HG02759 (cell line): ENCODE measurements around the gene SGMS1.

Experiments
- ATAC-seq: cut with Tn5 transposase; IDR thresholded peaks from one replicate; pipeline ENCODE4 v1.9.1; 2021; ENCODE audit warnings: mild to moderate bottlenecking, moderate library complexity; ENCODE audit not compliant: unreplicated experiment

Gene SGMS1

DNA sequence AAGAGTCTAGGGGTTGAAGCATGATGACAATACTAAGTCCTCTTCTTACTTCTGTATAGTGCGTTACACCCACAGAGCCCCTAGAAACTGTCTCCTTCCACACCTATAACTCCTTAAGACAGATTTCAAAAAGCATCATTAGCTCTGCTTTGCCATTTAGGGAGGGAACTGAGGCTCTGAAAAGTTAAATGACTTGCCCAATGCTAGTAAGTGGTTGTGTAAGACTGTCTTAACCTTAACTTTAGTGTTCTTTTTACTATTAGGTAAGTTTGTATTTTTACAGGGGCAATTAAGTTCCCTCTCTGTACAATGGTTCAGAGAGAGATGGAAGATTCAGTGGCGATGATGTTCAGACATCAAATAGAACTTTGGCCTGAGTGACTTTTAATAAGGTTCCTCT is 299.7 kb downstream of the SGMS1 start:
- no peak for ATAC-seq

DNA sequence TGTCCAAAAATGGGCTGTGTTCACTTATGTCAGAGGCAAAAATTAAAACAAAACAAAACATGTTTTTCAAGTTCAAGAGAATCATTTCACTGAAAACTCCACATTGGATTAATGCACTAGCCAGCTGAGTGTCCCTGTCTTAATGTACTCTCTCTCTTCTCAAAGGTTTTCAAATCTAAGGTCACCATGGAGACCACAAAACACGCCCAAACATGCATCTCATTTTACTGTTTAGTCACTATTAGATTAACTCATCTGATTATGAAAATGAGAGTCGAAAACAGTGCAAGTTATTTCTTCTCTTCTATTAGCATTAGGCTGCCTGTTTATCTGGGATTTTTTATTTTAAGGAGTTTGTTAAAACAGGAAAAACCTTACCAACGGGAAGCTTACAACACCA is 301.7 kb downstream of the SGMS1 start:
- ATAC-seq, result no peak

DNA sequence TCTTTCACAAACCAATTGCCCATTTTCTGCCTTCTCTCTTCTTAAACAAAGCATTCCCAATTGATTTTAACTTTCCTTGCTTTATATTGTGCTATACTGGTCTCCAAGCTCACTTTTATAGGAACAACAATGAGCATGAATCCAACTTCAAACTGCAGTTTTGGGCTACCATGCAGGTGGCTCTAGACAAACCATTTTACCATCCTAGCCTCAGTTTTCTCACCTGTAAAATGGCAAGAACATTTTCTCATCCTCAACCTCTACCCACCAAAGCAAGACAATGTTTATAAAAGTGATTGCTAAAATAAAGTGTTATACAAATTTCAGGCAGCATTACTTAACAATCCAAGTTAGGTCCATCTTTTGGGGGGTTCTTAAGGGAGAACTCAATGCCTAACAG is 305.6 kb downstream of the SGMS1 start:
- no peak for ATAC-seq

DNA sequence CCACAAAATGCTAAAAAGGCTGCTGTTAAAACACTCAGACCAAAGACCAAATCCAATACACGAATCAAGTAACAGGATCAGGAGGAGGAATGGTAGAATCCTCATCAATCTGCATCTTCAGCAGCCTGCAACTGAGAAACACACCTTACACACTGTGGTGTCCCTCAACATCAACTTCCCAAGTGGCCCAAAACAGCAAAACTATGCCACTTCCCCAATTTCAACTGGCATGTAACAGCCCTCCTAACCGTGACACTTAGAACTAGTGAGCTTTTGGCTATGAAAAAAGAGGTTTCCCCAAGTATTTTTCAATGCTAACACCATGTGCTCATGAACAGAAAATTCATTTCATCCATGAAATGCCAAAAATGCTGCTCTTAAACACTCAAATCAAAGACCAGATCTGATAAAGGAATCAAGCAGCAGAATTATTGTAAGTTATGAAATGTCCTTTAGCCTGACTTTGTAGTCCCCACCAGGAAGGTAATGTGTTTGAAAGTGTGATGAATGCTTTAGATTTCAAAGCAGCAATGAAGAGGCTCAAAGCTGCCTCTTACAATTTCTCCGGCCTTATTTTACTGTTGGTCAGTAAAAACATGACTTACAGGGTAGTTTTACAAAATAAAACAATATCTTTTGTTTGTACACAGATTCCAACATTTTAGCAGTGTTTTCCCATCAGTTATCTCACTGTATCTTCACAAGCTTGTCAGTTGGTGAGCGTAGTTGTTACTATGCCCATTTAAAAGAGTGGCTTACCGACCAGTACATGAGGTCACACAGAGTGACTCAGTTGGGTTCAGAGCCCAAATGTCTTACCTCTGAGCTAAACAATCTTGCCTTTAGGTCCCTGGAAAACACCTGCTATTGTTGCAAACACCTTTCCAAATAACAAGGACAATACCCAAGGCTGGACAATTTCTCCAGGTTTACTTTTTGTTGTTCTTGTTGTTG is 306.8 kb downstream of the SGMS1 start:
- ATAC-seq, result peak; percentile 44

DNA sequence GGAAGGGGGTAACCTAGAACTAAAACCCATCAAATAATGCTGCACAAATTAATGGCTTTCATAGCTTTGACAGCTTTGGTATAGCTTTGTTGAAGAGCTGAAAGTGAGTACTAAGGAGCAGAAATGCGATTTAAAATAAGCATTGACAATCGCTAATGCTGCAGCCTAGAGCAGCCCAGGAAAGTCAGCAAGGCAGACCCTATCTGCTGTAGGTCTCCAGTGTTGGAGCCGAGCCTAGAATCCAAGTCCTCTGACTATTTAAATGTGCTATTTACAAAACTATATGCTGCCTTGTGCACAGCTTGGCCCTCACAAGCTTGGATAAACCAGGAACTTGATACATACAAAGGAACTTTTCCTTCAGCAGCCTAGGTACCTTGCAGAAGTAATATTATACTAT is 307.6 kb downstream of the SGMS1 start:
- no peak for ATAC-seq

DNA sequence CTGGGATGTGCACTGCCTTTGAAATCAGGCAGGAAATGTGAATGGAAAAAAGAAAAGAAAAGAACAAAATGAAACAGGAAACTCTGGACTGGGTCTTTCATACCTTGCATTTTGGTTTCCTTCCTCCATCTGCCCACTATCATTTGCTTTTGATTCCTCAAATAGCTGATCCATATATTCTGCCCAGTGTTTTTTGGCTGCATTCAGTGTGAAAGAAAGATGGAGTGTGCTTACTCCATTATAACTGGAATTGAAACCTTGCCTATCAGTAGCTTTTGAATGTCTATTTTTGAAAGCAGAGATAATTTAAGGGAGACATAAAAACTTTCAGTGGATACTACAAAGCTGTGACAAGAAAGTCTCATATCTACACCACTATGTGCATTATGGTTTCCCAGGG is 308.3 kb downstream of the SGMS1 start:
- ATAC-seq, result no peak

DNA sequence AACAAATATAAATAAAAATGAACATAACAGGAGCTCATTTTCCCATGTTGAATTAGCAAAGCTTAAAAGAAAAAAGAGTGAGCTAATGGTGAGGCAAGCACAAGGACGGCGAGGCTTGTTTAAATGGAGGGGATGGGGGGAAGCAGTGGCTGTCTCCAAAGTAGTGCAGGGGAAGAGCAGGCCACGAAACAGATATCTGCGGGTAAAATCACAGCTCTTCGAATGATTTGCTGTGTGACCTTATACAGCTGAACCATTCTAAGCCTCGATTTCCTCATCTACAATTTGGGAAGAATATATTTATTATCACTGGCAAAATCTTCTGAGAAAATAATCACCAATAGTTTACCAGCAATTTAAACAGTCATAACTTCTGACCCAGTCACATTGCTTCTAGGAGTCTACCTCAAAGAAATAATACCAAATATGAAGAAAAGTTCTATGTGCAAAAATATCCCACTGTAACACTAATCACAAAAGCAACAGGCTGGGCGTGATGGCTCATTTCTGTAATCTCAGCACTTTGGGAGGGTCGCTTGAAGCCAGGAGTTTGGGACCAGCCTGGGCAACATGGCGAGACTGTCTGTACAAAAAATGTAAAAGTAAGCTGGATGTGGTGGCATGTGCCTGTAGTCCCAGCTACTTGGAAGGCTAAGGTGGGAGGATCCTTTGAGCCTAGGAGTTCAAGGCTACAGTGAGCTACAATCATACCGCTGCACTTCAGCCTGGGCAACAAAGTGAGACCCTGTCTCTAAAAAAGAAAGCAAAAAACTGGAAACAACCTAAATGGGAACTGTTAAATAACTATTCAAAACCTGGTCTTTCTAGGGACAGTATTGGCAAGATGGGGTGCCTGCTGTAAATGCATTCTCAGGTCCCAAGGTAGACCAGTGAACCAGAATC is 309.3 kb downstream of the SGMS1 start:
- ATAC-seq, result no peak

DNA sequence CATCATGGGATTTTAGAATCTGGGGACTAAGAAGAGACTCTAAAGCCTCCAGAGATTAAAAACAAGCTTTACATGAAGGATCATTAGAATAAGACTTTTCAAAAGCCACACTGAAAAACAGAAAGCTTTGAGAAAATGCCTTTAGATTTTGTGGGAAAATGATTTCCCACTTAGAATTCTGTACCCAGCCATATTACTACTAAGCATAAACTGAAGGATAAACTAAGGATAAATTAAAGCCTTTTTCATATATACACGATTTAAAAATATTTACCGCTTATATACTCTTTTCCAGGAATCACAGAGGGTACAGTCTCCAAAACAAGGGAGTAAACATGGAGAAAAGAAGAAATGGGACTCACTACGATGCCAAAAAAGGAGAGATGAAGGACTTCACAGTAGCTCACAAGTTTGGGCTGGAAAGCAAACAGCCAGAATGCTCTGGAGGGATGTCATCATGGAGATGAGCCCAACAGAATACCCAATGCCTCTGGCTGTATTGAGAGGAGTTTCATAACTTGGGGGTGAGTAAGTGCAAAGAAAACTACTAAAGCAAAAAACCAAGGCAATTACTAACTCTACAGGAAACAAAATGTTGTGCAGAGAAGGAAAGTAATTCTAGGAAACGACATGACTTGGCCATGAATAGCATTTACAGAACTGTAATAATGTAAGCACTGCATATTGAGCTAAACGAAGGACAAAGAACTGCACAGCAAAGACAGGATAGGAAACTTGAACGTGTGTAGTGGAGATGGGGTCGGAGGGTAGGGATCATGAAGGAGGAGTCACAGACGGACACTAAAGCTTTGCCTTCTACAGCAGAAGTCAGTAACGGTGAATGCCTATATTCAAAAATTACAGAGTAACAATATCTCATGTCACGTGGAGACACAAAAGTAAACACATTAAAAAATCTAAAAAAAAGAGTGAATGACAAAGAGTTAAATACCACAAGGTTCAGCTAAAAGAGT is 311.0 kb downstream of the SGMS1 start:
- no peak for ATAC-seq

DNA sequence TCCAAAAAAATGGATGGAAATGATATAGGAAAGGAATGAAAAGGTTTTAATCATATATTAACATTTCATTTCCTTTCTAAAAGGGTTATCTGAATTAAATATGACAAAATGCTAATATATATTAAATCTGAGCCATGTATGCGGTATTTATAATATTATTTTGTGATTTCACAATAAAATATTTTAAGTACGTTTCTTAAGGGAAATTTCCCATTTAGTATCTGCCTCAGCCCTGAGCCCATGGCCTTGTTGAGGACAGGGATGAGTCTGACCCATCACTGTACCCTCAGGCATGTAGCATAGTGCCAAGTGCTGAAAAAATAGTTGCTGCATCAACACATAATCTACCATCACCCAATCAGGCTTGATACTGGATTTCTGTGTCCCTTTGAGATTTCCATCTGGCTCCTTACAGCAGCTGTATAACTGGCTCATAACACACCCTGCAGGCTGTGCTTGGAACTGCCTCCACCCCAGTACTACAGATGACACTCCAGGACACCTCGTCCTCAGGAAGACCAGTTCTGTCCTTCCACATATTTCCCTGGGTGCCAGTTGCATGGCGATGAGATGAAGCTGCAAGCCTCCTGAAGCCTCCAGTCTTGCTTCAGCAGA is 313.1 kb downstream of the SGMS1 start:
- ATAC-seq, result peak; percentile 74

DNA sequence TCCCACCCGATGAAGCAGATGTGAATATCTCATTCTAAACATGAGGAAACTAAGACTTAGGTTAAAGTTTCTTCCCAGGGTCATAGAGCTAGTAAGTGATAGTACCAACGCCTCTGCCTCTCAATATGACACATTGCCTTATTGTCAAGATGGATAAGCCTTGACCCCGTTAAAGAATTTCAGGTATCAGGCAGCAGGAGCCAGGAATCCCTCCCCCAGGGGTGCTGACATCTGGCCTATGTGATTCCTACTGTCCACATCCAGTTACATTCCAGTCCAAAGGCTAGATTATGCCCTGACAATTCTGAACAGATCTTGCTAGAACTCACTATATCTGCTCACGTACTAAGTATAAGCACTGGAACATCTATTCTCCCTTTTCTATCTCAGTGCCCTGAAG is 314.4 kb downstream of the SGMS1 start:
- ATAC-seq, result no peak

DNA sequence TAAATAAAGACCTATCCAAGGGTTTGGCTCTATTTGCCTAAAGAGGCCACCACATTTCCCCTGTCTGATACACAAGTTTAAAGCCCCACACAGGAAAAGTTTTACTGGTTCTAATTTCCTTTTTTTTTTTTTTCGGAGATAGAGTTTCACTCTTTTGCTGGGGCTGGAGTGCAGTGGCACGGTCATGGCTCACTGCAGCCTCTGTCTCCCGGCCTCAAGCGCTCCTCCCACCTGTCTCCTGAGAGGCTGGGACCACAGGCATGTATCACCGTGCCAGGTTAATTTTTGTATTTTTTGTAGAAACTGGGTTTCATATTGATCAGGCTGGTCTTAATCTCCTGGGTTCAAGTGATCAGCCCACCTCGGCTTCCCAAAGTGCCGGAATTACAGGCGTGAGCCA is 319.1 kb downstream of the SGMS1 start:
- no peak for ATAC-seq

DNA sequence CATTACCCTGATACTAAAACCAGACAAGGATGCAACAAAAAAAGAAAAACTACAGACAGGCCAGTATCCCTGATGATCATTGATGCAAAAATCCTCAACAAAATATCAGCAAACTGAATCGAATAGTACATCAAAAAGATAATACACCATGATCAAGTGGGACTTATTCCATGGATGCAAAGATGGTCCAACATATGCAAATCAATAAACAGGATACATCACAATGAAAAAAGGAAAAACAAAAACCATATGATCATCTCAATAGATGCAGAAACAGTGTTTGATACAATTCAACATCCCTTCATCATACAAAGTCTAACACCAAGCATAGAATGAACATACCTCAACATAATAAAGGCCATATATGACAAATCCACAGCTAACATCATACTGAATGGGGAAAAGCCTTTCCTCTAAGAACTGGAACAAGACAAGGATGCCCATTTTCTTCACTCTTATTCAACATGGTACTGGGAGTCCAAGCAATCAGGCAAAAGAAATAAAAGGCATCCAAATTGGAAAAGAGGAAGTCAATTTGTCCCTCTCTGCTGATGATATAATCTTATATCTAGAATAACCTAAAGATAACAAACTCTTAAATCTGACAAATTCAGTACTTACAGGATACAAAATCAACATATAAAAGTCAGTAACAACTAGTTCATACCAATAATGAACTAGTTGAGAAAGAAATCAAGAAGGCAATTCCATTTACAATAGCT is 323.6 kb downstream of the SGMS1 start:
- ATAC-seq, result no peak

DNA sequence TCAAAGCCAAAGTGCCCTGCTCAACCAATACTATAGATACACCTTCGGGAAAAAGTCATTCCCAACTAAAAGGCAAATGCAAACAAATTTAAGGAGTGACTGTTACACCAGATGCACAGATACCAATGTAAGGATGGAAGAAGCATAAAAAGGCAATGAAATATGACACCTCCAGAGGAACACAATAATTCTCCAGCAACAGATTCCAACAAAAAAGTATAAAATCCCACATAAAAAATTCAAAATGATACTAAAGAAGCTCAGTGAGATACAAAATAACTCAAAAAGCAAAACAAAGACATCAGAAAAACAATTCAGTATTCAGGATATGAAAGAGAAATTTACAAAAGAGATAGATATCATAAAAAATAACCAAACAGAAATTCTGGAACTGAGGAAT is 328.4 kb downstream of the SGMS1 start:
- ATAC-seq, result no peak

DNA sequence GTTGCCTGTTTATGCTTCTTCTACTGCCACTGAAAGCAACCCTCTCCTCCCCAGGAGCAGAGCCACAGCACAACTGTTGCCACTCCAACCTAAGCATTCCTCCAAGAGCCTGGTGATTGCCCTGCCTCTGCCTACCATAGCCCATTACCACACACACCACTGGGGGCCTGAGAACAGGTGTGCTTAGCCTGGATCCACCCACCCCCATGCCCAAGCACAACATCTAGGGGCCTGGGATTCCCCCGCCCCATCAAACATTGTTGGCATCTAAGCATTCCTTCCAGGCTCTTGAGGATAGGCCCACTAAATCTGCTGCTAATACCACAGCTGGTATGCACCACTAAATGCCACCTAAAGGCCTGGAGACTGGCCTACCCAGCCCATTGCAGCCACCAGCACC is 329.2 kb downstream of the SGMS1 start:
- ATAC-seq, result no peak

DNA sequence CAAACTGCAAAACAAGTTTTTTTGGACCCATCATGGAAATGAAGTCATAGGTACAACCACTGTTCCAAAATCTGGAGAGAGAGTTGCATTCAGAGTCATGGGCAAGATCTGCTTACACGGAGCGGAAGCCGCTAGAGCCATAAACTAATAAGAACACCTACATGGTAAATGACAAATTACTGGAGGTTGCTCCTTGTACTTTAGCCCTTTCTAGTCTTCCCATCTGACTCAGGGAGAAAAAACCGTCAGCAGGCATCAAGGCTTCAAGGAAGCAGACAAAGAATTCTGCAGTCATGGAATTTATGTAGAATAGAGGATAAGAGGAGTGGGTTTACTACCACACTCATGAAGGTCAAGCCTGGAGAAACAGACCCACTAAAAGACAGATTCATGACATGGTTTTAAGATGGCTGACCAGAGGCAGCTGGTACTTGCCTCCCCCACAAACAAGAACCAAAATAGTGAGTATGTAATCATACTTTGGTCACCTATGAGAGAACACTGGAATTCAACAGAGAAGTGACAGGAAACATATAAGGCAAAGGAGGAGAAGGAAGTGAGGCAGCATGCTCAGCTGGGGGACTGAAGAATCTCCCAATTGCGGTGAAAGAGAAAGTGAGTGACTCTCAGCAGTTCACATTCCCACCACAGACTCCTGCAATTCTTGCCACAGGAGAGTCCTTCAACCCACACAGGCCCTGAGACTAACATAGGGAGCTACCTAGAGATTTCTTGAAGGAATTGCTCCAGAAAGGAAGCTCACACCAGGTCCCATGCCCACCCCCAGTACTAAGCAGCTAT is 330.0 kb downstream of the SGMS1 start:
- no peak for ATAC-seq

DNA sequence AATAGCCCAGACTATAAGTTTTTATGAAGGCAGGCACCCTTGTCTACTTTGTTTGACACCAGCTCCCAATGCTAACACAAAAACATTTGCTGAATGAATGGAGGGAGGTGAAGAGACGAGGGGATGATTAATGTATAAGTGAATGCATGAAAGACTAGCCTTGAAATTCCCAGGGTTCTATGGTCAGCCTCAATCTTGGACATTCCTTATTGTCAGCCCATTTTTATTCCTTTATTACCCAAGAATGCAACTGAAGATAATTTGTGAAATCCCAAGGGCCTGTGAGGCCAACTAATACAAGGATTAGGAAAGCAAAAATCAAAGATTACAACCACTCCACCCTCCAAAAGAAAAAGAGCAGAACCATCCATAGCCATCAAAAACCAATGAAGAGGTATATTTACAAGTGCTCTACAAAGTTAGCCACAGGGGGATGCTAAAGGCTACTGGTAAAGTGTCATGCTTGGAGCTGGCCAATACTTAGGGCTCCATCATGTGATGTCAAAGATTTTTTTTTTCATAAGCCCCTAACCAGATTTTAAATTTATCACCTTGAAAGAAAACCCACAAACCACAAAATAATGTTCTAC is 332.4 kb downstream of the SGMS1 start:
- no peak for ATAC-seq

DNA sequence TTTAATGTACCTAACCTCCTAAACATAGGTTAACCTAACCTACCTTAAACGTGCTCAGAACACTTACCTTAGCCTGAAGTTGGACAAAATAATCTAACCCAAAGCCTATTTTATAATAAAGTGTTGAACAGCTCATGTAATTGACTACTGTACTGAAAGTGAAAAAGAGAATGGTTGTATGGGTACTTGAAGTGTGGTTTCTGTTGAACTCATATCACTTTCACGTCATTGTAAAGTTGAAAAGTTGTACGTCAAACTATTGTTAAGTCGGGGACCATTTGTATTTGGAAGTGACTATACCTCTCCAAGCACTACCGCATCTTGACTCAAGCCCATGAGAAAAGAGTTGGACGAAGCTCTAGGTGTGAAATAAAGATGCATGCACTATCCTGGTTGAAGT is 334.6 kb downstream of the SGMS1 start:
- no peak for ATAC-seq

DNA sequence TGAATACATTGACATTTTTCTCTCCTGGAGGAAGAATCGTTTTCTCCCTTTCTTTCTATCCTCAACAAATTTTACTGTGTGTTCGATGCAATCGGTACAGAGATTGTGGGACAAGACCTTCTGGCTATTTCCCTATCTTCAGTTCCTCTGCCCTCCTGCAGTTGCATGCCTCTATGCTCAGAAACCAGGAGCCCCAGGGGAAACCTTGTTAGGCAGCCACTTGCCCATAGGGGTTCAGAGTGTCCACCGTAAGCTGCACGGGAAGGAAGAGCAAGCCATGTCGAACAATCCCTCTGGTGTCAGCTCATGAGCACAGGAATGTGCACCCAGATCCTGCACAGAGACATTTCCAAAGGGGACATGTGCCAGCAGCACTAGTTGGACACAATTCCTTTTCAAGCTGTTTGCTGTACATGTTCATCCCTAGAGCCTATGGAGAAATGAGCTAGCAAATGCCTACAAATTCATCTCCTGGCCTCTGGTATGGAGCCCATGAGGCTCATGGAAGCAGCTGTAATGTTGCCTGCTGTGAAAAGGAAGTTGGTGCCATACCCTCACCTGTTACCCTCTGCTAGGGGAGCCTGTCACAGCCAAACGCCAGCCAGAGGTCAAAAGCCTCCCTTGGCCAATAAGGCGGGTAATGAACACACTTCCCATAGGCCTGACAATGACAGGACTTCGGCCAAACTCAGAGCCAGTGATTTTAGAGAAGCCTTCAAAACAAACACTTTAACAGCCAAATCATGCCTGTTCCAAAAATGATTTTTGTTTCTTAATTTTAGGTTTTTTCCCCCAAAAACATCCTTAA is 336.6 kb downstream of the SGMS1 start:
- no peak for ATAC-seq
